ENCODE measurements around the gene KANSL2. TPM values are rescaled to one million over a fixed set of nuclear protein-coding genes. Genes with fewer than 3 reads are reported as not detected.

Gene KANSL2
- total and polyA plus RNA-seq, 12 donors, result 17.3 to 36.4 (median 22.0) TPM

- intact Hi-C loops (cut with DNase I), result no loop called here
- H3K4me1 ChIP-seq, result no peaks in the 10 kb centered on the region
- H3K9me3 ChIP-seq, result no peaks in the 10 kb centered on the region
- ATAC-seq (no peak), DNase-seq (no peak)
- no peak for TF ChIP-seq CTCF (IDR thresholded peaks at IDR 0.05)
- no peaks in the 10 kb centered on the region for H3K27me3 ChIP-seq
- peaks cover 0 to 25% (median 0%) of the 10 kb centered on the region in 9 donors for H3K36me3 ChIP-seq
- H3K4me3 ChIP-seq, result no peak overlapping the region
- no peak overlapping the region for H3K27ac ChIP-seq
Observed at GRCh38 chr12:48640428-48640827, 41.6 kb downstream of the KANSL2 start.

GRCh38 chr12:48631071-48631470 is 51.0 kb downstream of the KANSL2 start:
- ATAC-seq (no peak), DNase-seq (no peak)
- no peak for TF ChIP-seq CTCF (IDR thresholded peaks at IDR 0.05)
- Histone ChIP-seq H3K36me3 (no peaks in the 10 kb centered on the region), H3K27me3 (peaks cover 0 to 34% (median 20%) of the 10 kb centered on the region in 7 donors), H3K9me3 (no peaks in the 10 kb centered on the region), H3K4me1 (no peaks in the 10 kb centered on the region), H3K4me3 (no peak overlapping the region), H3K27ac (no peak overlapping the region)
- 39 to 62% methylated on average over 1 of the region's 1 CpG for WGBS, 2 donors
- intact Hi-C loops (cut with DNase I), result no loop called here

GRCh38 chr12:48630346-48630745 is 51.7 kb downstream of the KANSL2 start:
- TF ChIP-seq CTCF (IDR thresholded peaks at IDR 0.05), result no peak
- intact Hi-C loops (cut with DNase I), result no loop called here
- H3K4me3 ChIP-seq, result no peak overlapping the region
- H3K4me1 ChIP-seq, result no peaks in the 10 kb centered on the region
- ATAC-seq, result no peak
- H3K27ac ChIP-seq, result no peak overlapping the region
- DNase-seq, result no peak
- no peaks in the 10 kb centered on the region for H3K36me3 ChIP-seq
- H3K27me3 ChIP-seq, result peaks cover 0 to 34% (median 20%) of the 10 kb centered on the region in 7 donors
- H3K9me3 ChIP-seq, result no peaks in the 10 kb centered on the region

- ATAC-seq (no peak), DNase-seq (no peak)
- no peak overlapping the region for H3K27ac ChIP-seq
- peaks cover 0 to 34% (median 20%) of the 10 kb centered on the region in 7 donors for H3K27me3 ChIP-seq
- H3K9me3 ChIP-seq, result no peaks in the 10 kb centered on the region
- no peak overlapping the region for H3K4me3 ChIP-seq
- 92 to 94% methylated on average over 3 of the region's 3 CpGs for WGBS, 2 donors
- no peaks in the 10 kb centered on the region for H3K36me3 ChIP-seq
- TF ChIP-seq CTCF (IDR thresholded peaks at IDR 0.05), result no peak
- no peaks in the 10 kb centered on the region for H3K4me1 ChIP-seq
- intact Hi-C loops (cut with DNase I), result loop anchor here in 1 of 10 donors (10.0 kb wide), 1 partner anchor 445 kb away; the partner anchor contains the start of gene CCDC184
Observed at GRCh38 chr12:48629541-48629940, 52.5 kb downstream of the KANSL2 start.
